HG03521 (cell line): ENCODE data around the gene ABCB6.

Experiments
- ATAC-seq: cut with Tn5 transposase; IDR thresholded peaks from one replicate; pipeline ENCODE4 v1.9.1; 2021; ENCODE audit warnings: mild to moderate bottlenecking, moderate library complexity; ENCODE audit not compliant: unreplicated experiment

ABCB6 gene

GRCh38 chr2:219245899-219246230 is 27.1 kb upstream of the ABCB6 start:
- ATAC-seq: no peak

- peak; percentile 79 for ATAC-seq
Measured at GRCh38 chr2:219245148-219245898, 26.6 kb upstream of the ABCB6 start, which contains the start of the genes GLB1L and STK16. Gene GLB1L (minus strand): TSS chr2:219245444. CDS start chr2:219243573, 1,871 bp downstream. Gene STK16 (plus strand): TSS chr2:219245479. CDS start chr2:219246000, 521 bp downstream.

DNA sequence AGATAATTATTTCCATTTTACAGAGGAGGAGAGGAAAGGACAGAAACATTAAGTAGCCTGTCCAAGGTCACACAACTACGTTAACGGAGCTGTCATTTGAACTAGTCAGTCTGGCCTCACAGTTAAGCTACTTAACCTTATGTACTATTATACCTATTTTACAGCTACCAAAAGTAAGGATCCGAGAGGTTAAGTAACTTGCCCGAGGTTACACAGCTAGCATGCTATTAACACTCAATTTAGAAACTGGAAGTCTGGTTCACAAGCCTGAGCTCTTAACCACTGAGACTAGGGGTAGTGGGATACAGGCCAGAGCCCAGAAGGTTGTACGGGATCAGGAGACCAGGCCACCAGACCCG is 26.0 kb upstream of the ABCB6 start:
- no peak for ATAC-seq

- no peak for ATAC-seq
Measured at GRCh38 chr2:219243291-219243761, 24.6 kb upstream of the ABCB6 start.

- ATAC-seq: no peak
Measured at GRCh38 chr2:219234331-219234730, 15.6 kb upstream of the ABCB6 start.

- no peak for ATAC-seq
Measured at GRCh38 chr2:219230059-219230540, 11.3 kb upstream of the ABCB6 start.

DNA sequence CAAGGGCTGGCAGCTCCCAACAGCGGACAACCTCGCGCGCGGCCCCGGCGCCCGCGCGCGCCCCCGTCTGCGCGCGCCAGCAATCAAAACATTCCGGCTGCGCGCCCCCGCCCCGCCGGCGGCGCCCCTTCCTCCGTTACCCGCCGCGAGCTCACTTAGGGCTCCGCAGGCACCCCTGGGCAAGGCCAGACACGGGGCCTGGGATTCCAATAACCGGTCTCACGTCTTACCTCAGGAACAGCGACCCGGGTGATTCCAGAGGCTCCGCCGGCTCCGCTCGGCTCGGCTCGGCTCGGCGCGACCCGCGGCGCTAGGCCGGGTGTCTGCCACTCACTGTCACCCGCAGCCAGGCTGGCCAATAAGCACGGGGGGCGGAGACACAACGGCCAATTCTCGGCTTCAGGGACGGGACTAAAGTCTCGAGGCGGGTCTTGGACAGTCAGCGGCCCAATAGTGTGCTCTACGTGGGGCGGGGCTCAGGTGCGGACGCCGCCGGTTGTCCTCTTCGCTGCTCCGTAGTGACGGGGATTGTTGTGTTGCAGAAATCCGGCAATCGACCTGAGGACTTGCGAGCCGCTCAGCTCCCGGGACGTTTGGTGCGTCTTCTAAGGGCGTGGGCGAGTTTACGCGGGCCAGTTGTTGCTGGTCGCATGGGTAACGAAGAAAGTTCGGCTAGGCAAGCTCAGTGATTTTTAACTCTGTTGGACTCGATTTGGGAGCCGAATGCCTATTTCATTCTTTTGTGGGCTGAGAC is 10.7 kb upstream of the ABCB6 start, which contains the start of the genes ANKZF1 and ATG9A:
Gene ANKZF1 (plus strand): TSS at position 502 of the 754 bp plus-strand sequence. CDS start 452 bp downstream, outside the sequence.
Gene ATG9A (minus strand): TSS at position 332 of the 754 bp plus-strand sequence. CDS start 1,612 bp downstream, outside the sequence.
- peak; percentile 97 for ATAC-seq

- no peak for ATAC-seq
Measured at GRCh38 chr2:219228911-219229304, 10.2 kb upstream of the ABCB6 start.

GRCh38 chr2:219228041-219228910 is 9.5 kb upstream of the ABCB6 start:
- ATAC-seq: no peak

- no peak for ATAC-seq
Measured at GRCh38 chr2:219225350-219225749, 6.6 kb upstream of the ABCB6 start.

- ATAC-seq: no peak
Measured at GRCh38 chr2:219223831-219224610, 5.3 kb upstream of the ABCB6 start.

DNA sequence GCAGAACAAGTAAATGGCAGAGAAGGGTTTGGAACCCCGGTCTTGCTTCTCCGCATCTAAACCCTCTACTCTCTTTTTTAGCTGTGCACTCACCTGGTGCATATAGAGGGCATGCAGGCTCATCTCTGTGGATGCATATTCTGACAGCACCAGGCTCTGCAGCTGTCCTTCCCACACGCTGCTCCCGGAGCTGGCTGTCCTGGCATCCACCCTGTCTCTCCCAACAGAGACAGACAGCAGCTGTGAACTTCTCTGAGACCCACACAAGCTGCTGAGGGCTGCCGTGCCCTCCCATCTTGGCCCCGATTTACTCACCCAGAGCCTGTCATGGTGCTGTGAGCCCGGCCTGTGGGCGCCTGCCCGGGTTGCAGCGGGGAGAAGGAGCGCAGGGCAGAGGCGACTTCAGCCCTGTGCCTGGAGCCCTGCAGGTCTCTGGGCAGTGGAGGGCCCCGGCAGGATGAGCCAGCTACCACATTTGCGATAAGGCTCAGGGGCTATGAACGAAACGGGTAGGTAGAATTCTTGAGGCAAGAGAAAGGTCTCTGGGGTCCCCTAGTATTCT is 3.3 kb upstream of the ABCB6 start:
- ATAC-seq: no peak

GRCh38 chr2:219220652-219221402 is 2.1 kb upstream of the ABCB6 start:
- ATAC-seq: no peak

- ATAC-seq: no peak
Measured at GRCh38 chr2:219219784-219220532, 1.2 kb upstream of the ABCB6 start.

DNA sequence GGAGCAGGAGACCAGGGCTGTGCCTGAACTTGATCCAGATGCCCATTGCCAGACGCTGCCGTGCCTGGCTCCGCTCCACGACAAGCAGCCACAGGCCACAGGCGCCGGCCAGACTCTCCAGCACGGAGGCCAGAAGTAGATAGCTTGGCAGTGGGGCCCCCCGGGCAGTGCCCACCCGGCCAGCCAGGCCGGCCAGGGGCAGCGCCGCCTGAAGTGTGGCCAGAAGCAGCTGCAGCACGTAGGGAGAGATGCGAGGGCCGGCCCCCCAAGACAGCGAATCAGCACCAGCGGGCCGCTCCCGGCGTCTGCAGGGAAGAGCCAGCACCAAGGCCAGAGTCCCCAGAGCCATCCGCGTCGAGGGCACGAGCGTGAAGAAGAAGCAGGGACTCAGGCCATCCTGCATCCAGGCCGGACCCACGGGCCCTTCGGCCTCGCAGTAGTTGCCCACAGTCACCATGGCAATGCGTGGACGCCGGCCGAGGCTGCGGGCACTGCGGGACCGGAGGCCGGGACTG is 484 bp downstream of the ABCB6 start:
- peak; percentile 24 for ATAC-seq

- ATAC-seq: no peak
Measured at GRCh38 chr2:219216535-219216915, 2.2 kb downstream of the ABCB6 start.

- no peak for ATAC-seq
Measured at GRCh38 chr2:219215871-219216534, 2.8 kb downstream of the ABCB6 start.
